Coronary artery (tissue), 2 donors: ENCODE measurements around the gene CBX8.

Source experiments
- DNase-seq: peaks from one replicate; pipeline ENCODE4 v3.0.0-alpha.2; 2017; ENCODE audit warnings: low spot score
- H3K27ac ChIP-seq, 2 donors: fragments of 200-600 bp; sonication (generic); one replicate each; pipeline ENCODE4 v1.5.1; 2016 to 2019
- H3K4me3 ChIP-seq: fragments of 200-600 bp; sonication (generic); 2 replicates; pipeline ENCODE4 v1.5.1; 2016; ENCODE audit warnings: mild to moderate bottlenecking, moderate library complexity
- CTCF ChIP-seq: fragments of 200-600 bp; sonication (generic); IDR thresholded peaks from one replicate; pipeline ENCODE4 v1.5.1; 2019; ENCODE audit warnings: antibody characterized with exemption

Gene CBX8

GRCh38 chr17:79815836-79816461 is 19.1 kb upstream of the CBX8 start:
- DNase-seq = no peak
- H3K4me3 ChIP-seq = no peak overlapping the region
- no peak overlapping the region for H3K27ac ChIP-seq
- no peak for TF ChIP-seq CTCF

GRCh38 chr17:79814974-79815835 is 18.3 kb upstream of the CBX8 start:
- Histone ChIP-seq H3K4me3 (peak overlapping the region; percentile 58), H3K27ac (no peak overlapping the region)
- no peak for DNase-seq
- no peak for TF ChIP-seq CTCF

- H3K27ac ChIP-seq = no peak overlapping the region
- DNase-seq = no peak
- TF ChIP-seq CTCF = no peak
- H3K4me3 ChIP-seq = peak overlapping the region; percentile 58
Measured at GRCh38 chr17:79814127-79814973, 17.5 kb upstream of the CBX8 start.

- TF ChIP-seq CTCF = no peak
- no peak for DNase-seq
- H3K27ac ChIP-seq = no peak overlapping the region
- peak overlapping the region; percentile 61 for H3K4me3 ChIP-seq
Measured at GRCh38 chr17:79813297-79814126, 16.6 kb upstream of the CBX8 start.

GRCh38 chr17:79812353-79813258 is 15.7 kb upstream of the CBX8 start:
- no peak overlapping the region for H3K27ac ChIP-seq
- no peak for TF ChIP-seq CTCF
- peak overlapping the region; percentile 61 for H3K4me3 ChIP-seq
- DNase-seq = no peak
